ENCODE results near the gene ZBTB7C.

The ZBTB7C gene

DNA sequence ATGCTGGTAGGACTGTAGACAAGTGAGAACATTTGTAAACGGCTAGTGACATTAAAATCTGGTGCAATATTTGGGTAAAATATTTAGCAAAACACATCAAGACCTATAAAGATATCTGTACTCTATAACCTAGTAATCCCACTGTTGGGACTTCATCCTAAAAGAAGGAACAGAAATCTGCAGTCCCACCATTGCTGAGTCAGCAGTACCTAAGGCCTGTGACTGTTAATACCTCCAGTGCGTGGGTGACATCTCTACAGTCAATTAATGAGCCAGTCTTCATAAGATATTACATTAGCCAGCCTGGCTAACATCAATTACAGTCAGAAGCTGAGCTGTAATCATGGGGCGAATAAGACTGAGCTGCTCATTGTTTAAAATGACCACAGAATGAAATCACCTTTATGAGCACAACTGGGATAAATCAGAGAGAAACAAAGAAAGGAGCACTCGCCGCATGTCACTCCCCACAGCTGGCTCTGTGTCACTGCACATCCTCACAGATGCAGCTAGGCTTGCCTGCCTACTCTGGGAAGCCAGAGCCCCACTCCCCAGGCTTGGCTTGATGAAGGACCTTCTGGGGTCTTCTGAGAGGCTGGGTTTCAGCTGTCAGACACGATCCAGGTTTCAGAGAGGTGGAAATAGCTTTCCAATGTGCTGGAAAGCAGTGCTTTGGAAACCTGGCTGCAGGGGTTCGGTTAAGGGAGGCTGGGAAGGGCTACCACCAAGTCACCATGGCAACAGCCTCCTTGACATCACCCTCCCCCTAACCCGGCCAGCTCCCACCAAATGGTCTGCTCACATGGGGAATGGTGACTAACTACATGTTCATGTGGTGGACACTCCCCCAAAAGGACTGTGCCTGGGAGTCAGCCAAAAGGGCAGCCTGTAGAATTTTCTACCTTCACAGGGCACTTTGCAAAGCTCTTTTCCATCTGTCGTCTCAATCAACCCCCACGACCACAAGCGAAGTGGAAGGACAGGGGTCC is 145.0 kb downstream of the ZBTB7C start:
- H3K9me3 ChIP-seq (ENCODE audit: control insufficient read depth, low read length), result no peaks in the 10 kb centered on the region
- TF ChIP-seq, protein P1, sequence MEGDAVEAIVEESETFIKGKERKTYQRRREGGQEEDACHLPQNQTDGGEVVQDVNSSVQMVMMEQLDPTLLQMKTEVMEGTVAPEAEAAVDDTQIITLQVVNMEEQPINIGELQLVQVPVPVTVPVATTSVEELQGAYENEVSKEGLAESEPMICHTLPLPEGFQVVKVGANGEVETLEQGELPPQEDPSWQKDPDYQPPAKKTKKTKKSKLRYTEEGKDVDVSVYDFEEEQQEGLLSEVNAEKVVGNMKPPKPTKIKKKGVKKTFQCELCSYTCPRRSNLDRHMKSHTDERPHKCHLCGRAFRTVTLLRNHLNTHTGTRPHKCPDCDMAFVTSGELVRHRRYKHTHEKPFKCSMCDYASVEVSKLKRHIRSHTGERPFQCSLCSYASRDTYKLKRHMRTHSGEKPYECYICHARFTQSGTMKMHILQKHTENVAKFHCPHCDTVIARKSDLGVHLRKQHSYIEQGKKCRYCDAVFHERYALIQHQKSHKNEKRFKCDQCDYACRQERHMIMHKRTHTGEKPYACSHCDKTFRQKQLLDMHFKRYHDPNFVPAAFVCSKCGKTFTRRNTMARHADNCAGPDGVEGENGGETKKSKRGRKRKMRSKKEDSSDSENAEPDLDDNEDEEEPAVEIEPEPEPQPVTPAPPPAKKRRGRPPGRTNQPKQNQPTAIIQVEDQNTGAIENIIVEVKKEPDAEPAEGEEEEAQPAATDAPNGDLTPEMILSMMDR (IDR thresholded peaks at IDR 0.05), result no peak
- H3K36me3 ChIP-seq (ENCODE audit: control insufficient read depth, insufficient read depth, low read length), result no peaks in the 10 kb centered on the region
- H3K4me1 ChIP-seq, result peaks cover 58% of the 10 kb centered on the region
- no peak overlapping the region for H3K4me3 ChIP-seq (ENCODE audit: low read depth, low read length)
- H3K9ac ChIP-seq, result no peak overlapping the region
- H3K4me2 ChIP-seq (ENCODE audit: low read length), result peak overlapping the region; percentile 18
- no peaks in the 10 kb centered on the region for H3K79me2 ChIP-seq
- H2AFZ ChIP-seq, result peak overlapping the region; percentile 19
- no peaks in the 10 kb centered on the region for H3K27me3 ChIP-seq (ENCODE audit: control insufficient read depth, insufficient read depth, low read length)
- H3K27ac ChIP-seq, result peak overlapping the region; percentile 36

GRCh38 chr18:48263192-48263853 is 145.9 kb downstream of the ZBTB7C start:
- Histone ChIP-seq H3K27ac (peak overlapping the region; percentile 36), H3K9ac (no peak overlapping the region), H3K79me2 (no peaks in the 10 kb centered on the region), H3K4me1 (peaks cover 53% of the 10 kb centered on the region), H3K27me3 (ENCODE audit: control insufficient read depth, insufficient read depth, low read length) (no peaks in the 10 kb centered on the region), H2AFZ (peak overlapping the region; percentile 47), H3K4me3 (ENCODE audit: low read depth, low read length) (no peak overlapping the region), H3K9me3 (ENCODE audit: control insufficient read depth, low read length) (no peaks in the 10 kb centered on the region), H3K36me3 (ENCODE audit: control insufficient read depth, insufficient read depth, low read length) (no peaks in the 10 kb centered on the region), H3K4me2 (ENCODE audit: low read length) (no peak overlapping the region)
- TF ChIP-seq, protein P1 (IDR thresholded peaks at IDR 0.05), result no peak

DNA sequence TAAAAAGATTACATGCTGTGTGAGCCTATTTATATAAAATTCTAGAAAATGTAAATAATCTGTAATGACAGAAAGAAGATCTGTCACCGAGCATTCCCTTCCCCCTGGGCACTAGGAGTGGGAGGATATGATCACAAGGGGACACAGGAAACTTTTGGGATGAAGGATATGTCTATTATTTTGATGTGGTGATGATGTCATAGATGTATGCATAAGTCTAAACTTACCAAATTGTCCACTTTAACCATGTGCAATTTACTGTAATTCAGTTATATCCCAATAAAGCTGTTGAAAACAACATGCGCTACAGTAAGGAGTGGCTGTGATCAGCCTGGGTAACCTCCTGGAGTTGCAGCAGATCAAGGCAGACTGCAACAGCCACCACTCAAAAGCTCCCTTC is 148.9 kb downstream of the ZBTB7C start:
- no peaks in the 10 kb centered on the region for H3K9me3 ChIP-seq (ENCODE audit: control insufficient read depth, low read length)
- TF ChIP-seq, protein P1 (IDR thresholded peaks at IDR 0.05), result no peak
- no peak overlapping the region for H3K4me3 ChIP-seq (ENCODE audit: low read depth, low read length)

GRCh38 chr18:48256848-48257247 is 152.3 kb downstream of the ZBTB7C start:
- Histone ChIP-seq H3K4me1 (no peaks in the 10 kb centered on the region), H3K9me3 (ENCODE audit: control insufficient read depth, low read length) (no peaks in the 10 kb centered on the region), H2AFZ (no peak overlapping the region), H3K79me2 (no peaks in the 10 kb centered on the region), H3K4me2 (ENCODE audit: low read length) (no peak overlapping the region), H3K9ac (no peak overlapping the region), H3K27me3 (ENCODE audit: control insufficient read depth, insufficient read depth, low read length) (no peaks in the 10 kb centered on the region), H3K36me3 (ENCODE audit: control insufficient read depth, insufficient read depth, low read length) (no peaks in the 10 kb centered on the region), H3K4me3 (ENCODE audit: low read depth, low read length) (no peak overlapping the region), H3K27ac (no peak overlapping the region)
- TF ChIP-seq, protein P1 (IDR thresholded peaks at IDR 0.05), result no peak

More for the DNA sequence above, 148.9 kb downstream of the ZBTB7C start:
- Histone ChIP-seq H3K9ac (no peak overlapping the region), H3K36me3 (ENCODE audit: control insufficient read depth, insufficient read depth, low read length) (no peaks in the 10 kb centered on the region), H3K27ac (no peak overlapping the region), H3K79me2 (no peaks in the 10 kb centered on the region), H3K4me2 (ENCODE audit: low read length) (no peak overlapping the region), H2AFZ (no peak overlapping the region), H3K4me1 (peaks cover 28% of the 10 kb centered on the region), H3K27me3 (ENCODE audit: control insufficient read depth, insufficient read depth, low read length) (no peaks in the 10 kb centered on the region)
